Measurements from ENCODE around the gene CCT6A.
"Not testable (repeated sequence)": the region's sequence is repeated elsewhere in the genome, so short reads cannot be mapped to it uniquely, and the experiment has no call there.

Gene CCT6A

DNA sequence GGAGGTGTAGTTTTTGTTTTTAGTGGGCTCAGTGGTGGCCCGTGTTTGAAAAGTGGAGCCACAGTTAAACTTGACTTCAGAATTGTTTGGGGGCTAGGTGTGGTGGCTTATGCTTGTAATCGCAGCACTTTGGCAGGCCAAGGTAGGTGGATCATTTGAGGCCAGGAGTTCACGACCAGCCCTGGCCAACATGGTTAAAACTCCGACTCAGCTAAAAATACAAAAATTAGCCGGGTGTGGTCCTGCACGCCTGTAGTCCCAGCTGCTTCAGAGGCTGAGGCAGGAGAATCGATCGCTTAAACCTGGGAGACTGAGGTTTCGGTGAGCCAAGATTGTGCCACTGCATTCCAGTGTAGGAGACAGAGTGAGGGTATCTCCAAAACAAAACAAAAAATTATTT, 1.8 kb downstream of the CCT6A start:
- no peak for DNase-seq (ENCODE audit: low read depth, low spot score)
- TF ChIP-seq, protein P1, sequence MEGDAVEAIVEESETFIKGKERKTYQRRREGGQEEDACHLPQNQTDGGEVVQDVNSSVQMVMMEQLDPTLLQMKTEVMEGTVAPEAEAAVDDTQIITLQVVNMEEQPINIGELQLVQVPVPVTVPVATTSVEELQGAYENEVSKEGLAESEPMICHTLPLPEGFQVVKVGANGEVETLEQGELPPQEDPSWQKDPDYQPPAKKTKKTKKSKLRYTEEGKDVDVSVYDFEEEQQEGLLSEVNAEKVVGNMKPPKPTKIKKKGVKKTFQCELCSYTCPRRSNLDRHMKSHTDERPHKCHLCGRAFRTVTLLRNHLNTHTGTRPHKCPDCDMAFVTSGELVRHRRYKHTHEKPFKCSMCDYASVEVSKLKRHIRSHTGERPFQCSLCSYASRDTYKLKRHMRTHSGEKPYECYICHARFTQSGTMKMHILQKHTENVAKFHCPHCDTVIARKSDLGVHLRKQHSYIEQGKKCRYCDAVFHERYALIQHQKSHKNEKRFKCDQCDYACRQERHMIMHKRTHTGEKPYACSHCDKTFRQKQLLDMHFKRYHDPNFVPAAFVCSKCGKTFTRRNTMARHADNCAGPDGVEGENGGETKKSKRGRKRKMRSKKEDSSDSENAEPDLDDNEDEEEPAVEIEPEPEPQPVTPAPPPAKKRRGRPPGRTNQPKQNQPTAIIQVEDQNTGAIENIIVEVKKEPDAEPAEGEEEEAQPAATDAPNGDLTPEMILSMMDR (IDR thresholded peaks at IDR 0.05; ENCODE audit: low read depth, low read length): no peak
- in situ Hi-C loops (cut with HindIII; ENCODE audit: low sequenced_read_pairs): no loop called here
- H3K4me3 ChIP-seq (ENCODE audit: low read depth, low read length): no peak overlapping the region

DNA sequence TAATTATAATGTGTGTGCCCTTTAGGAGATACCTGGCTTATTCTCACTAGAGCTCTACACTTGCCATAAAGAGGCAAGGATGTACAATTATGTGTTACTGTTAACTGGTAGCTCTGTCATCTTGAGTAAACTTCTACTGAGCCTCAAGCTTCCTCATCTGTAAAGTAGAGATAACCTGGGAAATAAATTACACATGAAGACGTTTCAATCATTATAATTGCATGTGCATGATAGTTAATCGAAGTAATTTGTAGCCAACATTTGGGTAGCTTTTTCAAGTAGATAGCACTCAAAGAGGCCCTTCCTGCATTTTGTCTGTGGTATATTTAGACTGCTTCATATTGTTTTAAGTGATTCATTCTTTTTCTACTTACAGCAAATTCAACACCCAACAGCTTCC, 2.4 kb downstream of the CCT6A start:
- in situ Hi-C loops (cut with HindIII; ENCODE audit: low sequenced_read_pairs): no loop called here
- TF ChIP-seq, protein P1 (IDR thresholded peaks at IDR 0.05; ENCODE audit: low read depth, low read length): no peak
- H3K4me3 ChIP-seq (ENCODE audit: low read depth, low read length): no peak overlapping the region
- DNase-seq (ENCODE audit: low read depth, low spot score): no peak

GRCh38 chr7:56062382-56062781, 10.8 kb downstream of the CCT6A start:
- in situ Hi-C loops (cut with HindIII; ENCODE audit: low sequenced_read_pairs): no loop called here
- no peak overlapping the region for H3K4me3 ChIP-seq (ENCODE audit: low read depth, low read length)
- TF ChIP-seq, protein P1 (IDR thresholded peaks at IDR 0.05; ENCODE audit: low read depth, low read length): no peak
- peak; percentile 60 for DNase-seq (ENCODE audit: low read depth, low spot score)

DNA sequence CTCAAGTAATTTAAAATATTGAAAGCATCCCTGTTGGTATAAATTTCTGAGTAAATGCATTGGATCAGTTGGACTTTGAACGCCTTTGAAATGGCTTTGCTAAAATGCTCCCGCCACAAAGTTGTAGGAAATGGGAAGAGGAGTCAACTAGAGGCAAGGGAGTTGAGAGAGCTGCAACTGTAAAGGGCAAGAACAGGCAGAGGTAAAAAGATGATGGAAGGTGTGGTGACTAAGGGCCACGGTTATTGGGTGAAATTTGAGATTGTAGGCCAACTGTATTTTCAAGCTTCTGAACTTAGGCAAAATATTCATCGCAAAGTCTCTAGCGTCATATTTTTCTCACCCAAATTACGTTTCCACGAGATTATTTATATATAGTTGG, 11.9 kb downstream of the CCT6A start:
- no peak for DNase-seq (ENCODE audit: low read depth, low spot score)
- in situ Hi-C loops (cut with HindIII; ENCODE audit: low sequenced_read_pairs): no loop called here
- TF ChIP-seq, protein P1 (IDR thresholded peaks at IDR 0.05; ENCODE audit: low read depth, low read length): no peak
- H3K4me3 ChIP-seq (ENCODE audit: low read depth, low read length): no peak overlapping the region

- TF ChIP-seq, protein P1 (IDR thresholded peaks at IDR 0.05; ENCODE audit: low read depth, low read length): no peak
- in situ Hi-C loops (cut with HindIII; ENCODE audit: low sequenced_read_pairs): no loop called here
- peak; percentile 86 for DNase-seq (ENCODE audit: low read depth, low spot score)
- peak within 1 kb of the TSS; percentile 87 for H3K4me3 ChIP-seq (ENCODE audit: low read depth, low read length)
These were observed 12.5 kb downstream of the CCT6A start, which contains the start of gene SUMF2 for GRCh38 chr7:56063882-56064625. Gene SUMF2 (plus strand): TSS chr7:56064286. CDS start chr7:56064312, 26 bp downstream.

GRCh38 chr7:56066376-56066775, 14.8 kb downstream of the CCT6A start:
- in situ Hi-C loops (cut with HindIII; ENCODE audit: low sequenced_read_pairs); H3K4me3 ChIP-seq (ENCODE audit: low read depth, low read length); DNase-seq (ENCODE audit: low read depth, low spot score): not testable (repeated sequence)

- TF ChIP-seq, protein P1 (IDR thresholded peaks at IDR 0.05; ENCODE audit: low read depth, low read length): peak; percentile 93
- in situ Hi-C loops (cut with HindIII; ENCODE audit: low sequenced_read_pairs): no loop called here
- no peak overlapping the region for H3K4me3 ChIP-seq (ENCODE audit: low read depth, low read length)
- DNase-seq (ENCODE audit: low read depth, low spot score): peak; percentile 81
These were observed 22.8 kb downstream of the CCT6A start for GRCh38 chr7:56074371-56074791.
